GM12892 (cell line): ENCODE measurements around the gene MTOR.

Experiments
- DNase-seq: peaks from one replicate; pipeline ENCODE4 v3.0.0; 2011; ENCODE audit not compliant: insufficient read length
- FAIRE-seq: peaks from 2 replicates; lab custom pipeline; 2011; peaks lifted over from hg19 to GRCh38; lab: Jason Lieb, UNC
- POLR2A ChIP-seq: IDR thresholded peaks from 2 replicates; pipeline ENCODE4 v1.6.1; 2011; ENCODE audit warnings: low read depth, low read length, control low read depth
- POLR2AphosphoS5 ChIP-seq: IDR thresholded peaks from 2 replicates; pipeline ENCODE4 v1.6.1; 2011; ENCODE audit warnings: low read depth, low read length, control low read depth
- TAF1 ChIP-seq: IDR thresholded peaks from 2 replicates; pipeline ENCODE4 v1.6.1; 2011; ENCODE audit warnings: low read depth, mild to moderate bottlenecking, control low read depth, low read length, borderline replicate concordance

The MTOR gene

DNA sequence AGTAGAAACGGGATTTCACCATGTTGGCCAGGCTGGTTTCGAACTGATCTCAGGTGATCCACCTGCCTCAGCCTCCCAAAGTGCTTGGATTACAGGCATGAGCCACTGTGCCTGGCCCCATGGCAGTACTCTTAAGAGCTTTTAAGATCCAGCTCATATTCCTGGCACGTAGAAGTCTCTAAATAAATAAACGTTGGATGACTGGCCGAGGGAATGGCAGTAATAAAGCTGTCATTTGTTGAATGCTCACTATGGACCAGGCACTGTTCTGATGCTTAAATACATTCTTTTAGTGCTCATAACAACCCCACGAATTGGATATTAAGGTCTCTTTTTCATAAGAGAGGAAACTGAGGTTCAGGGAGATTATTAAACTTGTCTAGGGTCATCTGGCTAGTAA lies 31.5 kb upstream of the MTOR start:
- FAIRE-seq (no peak), DNase-seq (no peak)
- TF ChIP-seq POLR2A (no peak), POLR2AphosphoS5 (no peak), TAF1 (no peak)

DNA sequence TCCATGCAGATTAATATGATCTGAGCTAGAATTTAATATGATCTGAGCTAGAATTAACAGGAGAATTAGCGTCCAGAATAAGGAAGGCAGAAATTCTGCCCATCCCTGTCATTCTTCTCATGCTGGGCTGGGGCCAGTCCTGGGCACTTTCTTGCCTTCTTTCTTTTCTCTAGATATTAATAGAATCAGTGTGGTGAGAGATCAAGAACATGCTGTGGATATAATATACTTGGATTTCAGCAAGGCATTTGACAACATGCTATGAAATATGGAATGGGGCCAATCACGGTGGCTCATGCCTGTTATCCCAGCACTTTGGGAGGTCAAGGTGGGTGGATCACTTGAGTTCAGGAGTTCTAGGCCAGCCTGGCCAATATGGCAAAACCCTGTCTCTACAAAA lies 28.7 kb upstream of the MTOR start:
- DNase-seq, result no peak
- no peak for FAIRE-seq
- TF ChIP-seq TAF1 (no peak), POLR2A (no peak), POLR2AphosphoS5 (no peak)

DNA sequence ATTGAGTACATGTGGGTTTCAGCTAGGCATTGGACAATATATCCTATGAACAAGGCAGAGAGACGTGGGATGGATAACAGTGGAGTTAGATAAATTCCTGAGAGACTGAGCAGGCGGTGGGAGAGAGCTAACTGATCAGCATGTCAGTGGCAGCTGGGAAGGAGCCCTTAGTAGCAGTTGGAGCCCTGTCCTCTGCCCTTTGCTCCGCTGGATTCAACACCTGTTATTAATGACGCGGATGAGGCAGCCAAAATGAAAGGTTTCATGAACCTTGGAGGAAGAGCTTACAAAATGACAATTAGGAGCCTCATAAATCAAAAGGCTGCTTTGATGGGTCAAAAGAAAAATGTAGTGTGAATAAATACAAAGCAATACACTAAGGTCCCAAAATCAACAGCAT lies 26.7 kb upstream of the MTOR start:
- FAIRE-seq (no peak), DNase-seq (no peak)
- TF ChIP-seq TAF1, result no peak
- no peak for TF ChIP-seq POLR2A
- no peak for TF ChIP-seq POLR2AphosphoS5

DNA sequence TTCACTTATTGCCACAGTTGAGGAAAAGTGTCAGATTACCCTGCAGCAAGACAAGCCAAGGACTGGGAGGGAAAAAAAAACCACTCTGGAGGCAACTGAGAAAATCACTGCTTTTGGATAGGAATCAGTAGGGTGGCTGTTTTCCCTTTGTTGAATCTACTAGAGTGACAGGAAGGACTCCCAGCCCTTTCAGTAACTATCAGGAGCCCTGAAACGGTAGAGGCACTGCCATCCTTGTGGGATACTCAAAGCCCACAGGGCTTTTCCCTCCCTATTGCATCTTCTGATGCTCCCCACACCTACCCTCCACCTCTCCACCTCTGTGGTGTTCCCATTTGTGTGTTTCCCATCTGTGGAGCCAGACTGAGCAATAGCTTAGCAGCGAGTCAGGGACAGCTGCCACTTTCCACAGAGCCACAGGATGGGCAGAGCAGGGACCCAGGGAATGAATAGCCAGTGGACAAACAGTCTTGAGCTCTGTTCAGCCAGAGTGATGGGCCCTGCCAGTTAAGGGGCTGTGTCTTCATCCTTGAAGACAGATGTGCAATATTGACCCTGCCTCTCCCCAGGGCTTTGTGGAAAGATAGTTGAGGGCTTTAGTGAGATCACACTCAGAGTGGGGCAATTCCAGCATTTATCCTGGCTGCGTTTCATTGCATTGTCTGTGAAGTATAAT lies 24.5 kb upstream of the MTOR start:
- TF ChIP-seq POLR2A (no peak), TAF1 (no peak), POLR2AphosphoS5 (no peak)
- no peak for DNase-seq
- FAIRE-seq, result no peak

DNA sequence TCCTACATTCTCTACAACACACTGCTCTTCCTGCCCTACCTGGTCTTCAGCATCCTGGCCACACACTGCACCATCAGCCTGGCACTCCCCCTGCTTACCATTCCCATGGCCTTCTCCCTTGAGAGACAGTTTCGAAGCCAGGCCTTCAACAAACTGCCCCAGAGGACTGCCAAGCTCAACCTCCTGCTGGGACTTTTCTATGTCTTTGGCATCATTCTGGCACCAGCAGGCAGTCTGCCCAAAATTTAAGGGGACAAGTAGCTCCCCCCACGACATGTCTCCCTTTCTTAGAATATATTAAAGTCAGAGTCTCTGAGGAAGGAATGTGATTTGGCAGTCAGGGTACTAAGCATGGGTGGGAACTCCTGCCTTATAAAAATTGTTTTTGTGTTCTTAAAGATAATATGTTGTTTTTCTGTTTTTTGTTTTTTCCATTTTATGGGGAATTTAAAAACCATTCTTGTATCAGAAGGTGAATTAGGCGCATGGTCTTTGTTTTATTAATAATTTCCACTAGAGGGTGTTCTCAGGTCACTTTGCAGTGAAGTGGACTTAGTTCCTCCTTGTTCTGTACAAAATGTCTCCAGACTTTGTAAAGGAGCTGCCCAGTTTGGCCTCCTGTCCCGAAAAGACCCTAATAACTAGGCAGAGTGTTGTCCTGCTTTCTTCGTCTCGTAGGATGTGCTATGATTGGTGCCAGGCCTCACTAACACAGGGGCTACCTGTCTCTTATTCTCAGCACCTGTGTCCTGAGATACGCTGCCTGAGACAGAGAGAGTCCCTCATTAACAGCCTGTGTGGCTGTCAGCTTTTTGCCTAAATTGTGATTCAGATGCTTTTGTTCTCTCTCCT lies 23.8 kb upstream of the MTOR start:
- DNase-seq, result no peak
- FAIRE-seq, result no peak
- TF ChIP-seq TAF1 (no peak), POLR2AphosphoS5 (no peak), POLR2A (no peak)

DNA sequence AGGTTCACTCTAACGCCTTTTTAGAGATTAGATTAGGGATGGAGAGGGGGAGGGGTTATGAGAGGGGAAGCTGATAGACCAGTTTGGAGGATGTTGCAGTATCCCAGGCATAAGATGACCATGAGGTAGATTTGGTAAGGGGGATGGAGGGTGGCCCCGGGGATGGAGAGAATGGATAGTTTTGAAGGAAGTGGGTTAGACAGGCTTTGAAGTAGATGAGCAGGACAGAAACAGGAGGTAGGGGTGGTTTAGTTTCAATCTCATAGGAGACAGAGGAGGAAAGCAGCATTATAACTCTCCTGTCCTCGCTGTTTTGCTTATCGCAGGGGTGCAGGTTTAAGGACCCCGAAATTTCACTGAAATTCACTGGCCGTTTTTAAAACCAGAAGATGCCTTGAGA lies 22.4 kb upstream of the MTOR start:
- DNase-seq, result no peak
- no peak for FAIRE-seq
- TF ChIP-seq TAF1 (no peak), POLR2AphosphoS5 (no peak), POLR2A (no peak)

DNA sequence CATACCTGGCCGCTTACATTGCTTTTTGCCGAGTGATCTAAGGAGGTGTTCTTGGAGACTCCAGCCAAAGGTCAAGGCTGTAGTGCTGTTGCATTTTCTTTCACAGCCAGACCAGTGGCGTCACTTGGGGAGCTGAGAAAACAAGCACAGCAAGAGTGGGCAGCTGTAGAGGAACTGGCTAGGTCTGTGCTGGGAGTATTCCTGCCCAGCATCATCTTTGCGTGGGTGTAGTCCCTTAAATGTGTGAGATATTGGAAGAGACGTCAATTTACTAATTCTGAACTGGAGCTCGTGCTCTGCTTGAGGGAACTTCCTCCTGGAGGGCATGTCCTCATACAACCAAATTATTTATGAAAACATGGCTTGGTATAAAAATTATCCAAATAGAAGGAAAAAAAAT lies 20.8 kb upstream of the MTOR start:
- no peak for TF ChIP-seq POLR2A
- TF ChIP-seq TAF1, result no peak
- no peak for TF ChIP-seq POLR2AphosphoS5
- FAIRE-seq (no peak), DNase-seq (no peak)

DNA sequence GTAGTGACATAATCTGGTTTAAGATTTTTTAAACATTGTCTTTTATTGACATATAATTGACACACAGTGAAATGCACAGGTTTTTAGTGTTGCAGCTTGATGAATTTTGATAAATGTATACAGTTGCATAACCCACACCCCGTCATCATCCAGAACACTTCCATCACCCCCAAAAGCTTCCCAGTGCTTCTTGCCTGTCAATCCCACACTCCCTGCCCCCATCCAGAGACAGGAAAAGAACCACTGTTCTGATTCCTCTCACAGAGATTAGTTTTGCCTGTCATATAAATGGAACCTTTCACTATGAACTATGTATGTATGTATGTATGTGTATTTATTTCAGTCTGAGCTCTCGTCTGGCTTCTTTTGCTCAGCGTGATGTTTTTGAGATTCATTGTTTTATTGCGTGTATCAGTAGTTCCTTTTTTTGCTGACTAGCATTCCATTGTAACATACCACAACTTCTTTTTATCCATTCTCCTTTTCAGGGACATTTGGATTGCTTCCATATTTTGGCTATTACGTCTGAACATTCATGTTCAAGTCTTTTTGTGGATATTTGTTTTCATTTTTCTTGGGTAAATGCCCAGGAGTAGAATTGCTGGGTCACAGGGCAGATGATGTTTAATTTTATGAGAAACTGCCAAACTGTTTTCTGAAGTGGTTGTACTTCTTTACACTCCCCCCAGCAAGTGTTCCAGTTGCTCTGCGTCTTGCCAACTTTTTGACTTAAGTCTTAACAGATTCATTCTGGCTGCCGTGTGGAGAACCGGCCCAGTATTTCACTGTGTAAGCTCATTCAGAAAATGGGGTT lies 19.4 kb upstream of the MTOR start:
- TF ChIP-seq POLR2AphosphoS5 (no peak), POLR2A (no peak), TAF1 (no peak)
- FAIRE-seq (peak; percentile 79), DNase-seq (no peak)

DNA sequence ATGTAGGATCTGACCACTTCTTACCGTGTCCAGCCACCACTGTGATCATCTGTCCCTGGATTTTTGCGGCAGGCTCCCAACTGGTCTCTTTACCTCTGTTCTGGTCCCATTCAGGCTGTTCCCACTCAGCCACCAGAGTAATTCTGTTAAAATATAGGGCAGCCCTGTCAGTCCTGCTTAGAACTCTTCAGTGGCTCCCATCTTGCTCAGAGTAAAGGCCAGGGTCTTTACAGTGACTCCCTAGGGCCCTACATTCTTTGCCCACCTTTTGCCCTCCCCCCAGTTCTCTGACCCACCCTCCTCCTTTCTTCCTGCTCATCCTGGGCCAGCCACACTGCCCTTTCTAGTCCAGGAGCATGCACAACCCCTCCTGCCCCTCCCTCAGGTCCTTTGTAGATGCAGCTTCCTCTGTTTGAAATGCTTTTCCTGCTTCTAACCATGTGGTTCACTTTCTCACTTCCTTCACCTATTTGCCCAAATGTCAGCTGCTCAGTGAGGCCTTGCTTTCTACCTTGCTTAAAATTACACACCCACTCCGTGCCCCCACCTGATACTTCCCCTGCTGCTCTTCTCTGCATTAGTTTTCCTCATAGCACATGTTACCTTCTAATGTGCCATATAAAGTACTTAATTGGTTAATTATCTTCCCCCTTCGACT lies 18.5 kb upstream of the MTOR start:
- peak; percentile 65 for FAIRE-seq
- no peak for DNase-seq
- no peak for TF ChIP-seq TAF1
- no peak for TF ChIP-seq POLR2AphosphoS5
- no peak for TF ChIP-seq POLR2A

DNA sequence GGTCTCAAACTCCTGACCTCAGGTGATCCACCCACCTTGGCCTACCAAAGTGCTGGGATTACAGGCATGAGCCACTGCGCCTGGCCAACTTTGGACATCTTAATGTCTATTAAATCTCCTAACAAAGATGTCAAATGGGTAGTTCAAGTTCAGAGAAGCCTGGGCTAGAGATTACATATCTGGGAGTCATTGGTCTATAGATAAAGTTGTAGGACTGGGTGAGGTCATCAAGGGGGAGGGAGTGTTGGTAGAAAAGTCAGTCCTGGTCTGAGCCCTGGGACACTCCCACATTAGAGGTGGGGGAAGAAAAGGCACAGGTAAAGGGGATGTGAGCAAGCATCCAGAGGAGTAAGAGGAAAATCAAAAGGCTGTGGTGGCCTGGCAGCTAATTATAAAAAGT lies 17.3 kb upstream of the MTOR start:
- DNase-seq, result no peak
- no peak for FAIRE-seq
- TF ChIP-seq TAF1 (no peak), POLR2A (no peak), POLR2AphosphoS5 (no peak)

DNA sequence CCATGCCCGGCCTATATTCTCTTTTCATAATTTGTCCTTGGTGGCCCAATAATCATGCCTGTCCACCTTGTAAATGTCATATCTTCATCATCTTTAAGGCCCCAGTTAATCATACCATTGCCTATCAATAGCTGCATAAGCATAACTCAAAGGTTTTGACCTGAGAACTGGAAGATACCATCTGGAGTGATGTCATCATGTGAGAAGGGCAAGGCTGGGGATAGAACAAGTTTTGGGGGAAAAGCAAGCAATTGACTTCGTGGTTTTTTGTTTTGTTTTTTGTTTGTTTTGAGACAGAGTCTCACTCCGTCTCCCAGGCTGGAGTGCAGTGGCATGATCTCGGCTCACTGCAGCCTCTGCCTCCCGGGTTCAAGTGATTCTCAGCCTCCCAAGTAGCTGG lies 16.8 kb upstream of the MTOR start:
- no peak for FAIRE-seq
- TF ChIP-seq TAF1, result no peak
- no peak for TF ChIP-seq POLR2A
- TF ChIP-seq POLR2AphosphoS5, result no peak
- no peak for DNase-seq

DNA sequence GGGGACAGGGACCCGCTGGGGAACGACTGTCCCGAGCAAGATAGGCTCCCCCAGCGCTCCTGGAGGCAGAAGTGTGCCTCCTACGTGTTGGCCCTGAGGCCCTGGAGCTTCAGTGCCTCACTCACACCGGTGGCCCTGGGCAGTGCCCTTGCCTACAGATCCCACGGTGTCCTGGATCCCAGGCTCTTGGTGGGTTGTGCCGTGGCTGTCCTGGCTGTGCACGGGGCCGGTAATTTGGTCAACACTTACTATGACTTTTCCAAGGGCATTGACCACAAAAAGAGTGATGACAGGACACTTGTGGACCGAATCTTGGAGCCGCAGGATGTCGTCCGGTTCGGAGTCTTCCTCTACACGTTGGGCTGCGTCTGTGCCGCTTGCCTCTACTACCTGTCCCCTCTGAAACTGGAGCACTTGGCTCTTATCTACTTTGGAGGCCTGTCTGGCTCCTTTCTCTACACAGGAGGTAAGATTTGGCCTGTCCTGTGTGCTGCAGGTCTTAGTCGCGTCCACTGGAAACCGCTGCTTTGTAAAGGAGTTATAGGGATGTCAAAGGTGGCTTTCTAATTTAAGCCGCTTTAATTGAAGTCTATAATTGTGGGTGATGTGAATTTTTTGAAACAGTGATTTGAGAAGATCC lies 11.4 kb upstream of the MTOR start:
- no peak for FAIRE-seq
- DNase-seq, result no peak
- no peak for TF ChIP-seq POLR2AphosphoS5
- TF ChIP-seq POLR2A, result no peak
- TF ChIP-seq TAF1, result no peak
